Measurements from ENCODE around the gene MAML3.
"Not testable (repeated sequence)": the region's sequence is repeated elsewhere in the genome, so short reads cannot be mapped to it uniquely, and the experiment has no call there.

The MAML3 gene

GRCh38 chr4:139956507-139957017, 197.4 kb downstream of the MAML3 start:
- Histone ChIP-seq H3K9ac (no peak overlapping the region), H3K4me1 (peaks cover 4% of the 10 kb centered on the region), H3K4me3 (ENCODE audit: low read depth, low read length) (no peak overlapping the region), H3K27me3 (ENCODE audit: control insufficient read depth, insufficient read depth, low read length) (no peaks in the 10 kb centered on the region), H3K27ac (no peak overlapping the region), H3K36me3 (ENCODE audit: control insufficient read depth, insufficient read depth, low read length) (no peaks in the 10 kb centered on the region), H3K79me2 (no peaks in the 10 kb centered on the region), H3K9me3 (ENCODE audit: control insufficient read depth, low read length) (no peaks in the 10 kb centered on the region), H2AFZ (no peak overlapping the region), H3K4me2 (ENCODE audit: low read length) (no peak overlapping the region)
- no peak for TF ChIP-seq CTCF (IDR thresholded peaks at IDR 0.05)

GRCh38 chr4:139955600-139955999, 198.4 kb downstream of the MAML3 start:
- TF ChIP-seq CTCF (IDR thresholded peaks at IDR 0.05) = no peak
- peaks cover 4% of the 10 kb centered on the region for H3K4me1 ChIP-seq
- no peak overlapping the region for H3K4me2 ChIP-seq (ENCODE audit: low read length)
- no peak overlapping the region for H2AFZ ChIP-seq
- no peaks in the 10 kb centered on the region for H3K79me2 ChIP-seq
- H3K27ac ChIP-seq = no peak overlapping the region
- no peaks in the 10 kb centered on the region for H3K9me3 ChIP-seq (ENCODE audit: control insufficient read depth, low read length)
- H3K4me3 ChIP-seq (ENCODE audit: low read depth, low read length) = no peak overlapping the region
- no peaks in the 10 kb centered on the region for H3K27me3 ChIP-seq (ENCODE audit: control insufficient read depth, insufficient read depth, low read length)
- H3K9ac ChIP-seq = no peak overlapping the region
- H3K36me3 ChIP-seq (ENCODE audit: control insufficient read depth, insufficient read depth, low read length) = no peaks in the 10 kb centered on the region

- no peaks in the 10 kb centered on the region for H3K36me3 ChIP-seq (ENCODE audit: control insufficient read depth, insufficient read depth, low read length)
- H3K9ac ChIP-seq = no peak overlapping the region
- H3K4me2 ChIP-seq (ENCODE audit: low read length) = no peak overlapping the region
- H3K79me2 ChIP-seq = no peaks in the 10 kb centered on the region
- no peak for TF ChIP-seq CTCF (IDR thresholded peaks at IDR 0.05)
- no peaks in the 10 kb centered on the region for H3K9me3 ChIP-seq (ENCODE audit: control insufficient read depth, low read length)
- no peaks in the 10 kb centered on the region for H3K27me3 ChIP-seq (ENCODE audit: control insufficient read depth, insufficient read depth, low read length)
- H2AFZ ChIP-seq = no peak overlapping the region
- H3K4me1 ChIP-seq = peaks cover 4% of the 10 kb centered on the region
- H3K4me3 ChIP-seq (ENCODE audit: low read depth, low read length) = no peak overlapping the region
- no peak overlapping the region for H3K27ac ChIP-seq
Observed at GRCh38 chr4:139954512-139954911, 199.5 kb downstream of the MAML3 start.

- H3K79me2 ChIP-seq = no peaks in the 10 kb centered on the region
- H3K4me1 ChIP-seq = no peaks in the 10 kb centered on the region
- H3K27me3 ChIP-seq (ENCODE audit: control insufficient read depth, insufficient read depth, low read length) = no peaks in the 10 kb centered on the region
- no peaks in the 10 kb centered on the region for H3K36me3 ChIP-seq (ENCODE audit: control insufficient read depth, insufficient read depth, low read length)
- no peak overlapping the region for H3K9ac ChIP-seq
- H3K4me3 ChIP-seq (ENCODE audit: low read depth, low read length) = no peak overlapping the region
- H3K4me2 ChIP-seq (ENCODE audit: low read length) = no peak overlapping the region
- peak overlapping the region; percentile 33 for H2AFZ ChIP-seq
- no peaks in the 10 kb centered on the region for H3K9me3 ChIP-seq (ENCODE audit: control insufficient read depth, low read length)
- no peak overlapping the region for H3K27ac ChIP-seq
- TF ChIP-seq CTCF (IDR thresholded peaks at IDR 0.05) = no peak
Observed at GRCh38 chr4:139951021-139951420, 203.0 kb downstream of the MAML3 start.

- no peak overlapping the region for H3K4me3 ChIP-seq (ENCODE audit: low read depth, low read length)
- no peak overlapping the region for H3K4me2 ChIP-seq (ENCODE audit: low read length)
- no peaks in the 10 kb centered on the region for H3K36me3 ChIP-seq (ENCODE audit: control insufficient read depth, insufficient read depth, low read length)
- H3K4me1 ChIP-seq = no peaks in the 10 kb centered on the region
- H3K79me2 ChIP-seq = no peaks in the 10 kb centered on the region
- TF ChIP-seq CTCF (IDR thresholded peaks at IDR 0.05) = no peak
- H2AFZ ChIP-seq = no peak overlapping the region
- H3K27ac ChIP-seq = no peak overlapping the region
- H3K27me3 ChIP-seq (ENCODE audit: control insufficient read depth, insufficient read depth, low read length) = no peaks in the 10 kb centered on the region
- no peak overlapping the region for H3K9ac ChIP-seq
- H3K9me3 ChIP-seq (ENCODE audit: control insufficient read depth, low read length) = no peaks in the 10 kb centered on the region
Observed at GRCh38 chr4:139950568-139950967, 203.4 kb downstream of the MAML3 start.

- H3K27me3 ChIP-seq (ENCODE audit: control insufficient read depth, insufficient read depth, low read length); H3K79me2 ChIP-seq; H3K36me3 ChIP-seq (ENCODE audit: control insufficient read depth, insufficient read depth, low read length); H3K4me2 ChIP-seq (ENCODE audit: low read length); H3K9ac ChIP-seq; H3K4me1 ChIP-seq; H2AFZ ChIP-seq; H3K4me3 ChIP-seq (ENCODE audit: low read depth, low read length); H3K27ac ChIP-seq; H3K9me3 ChIP-seq (ENCODE audit: control insufficient read depth, low read length): not testable (repeated sequence)
Observed at GRCh38 chr4:139944916-139945315, 209.1 kb downstream of the MAML3 start.
